ENCODE measurements around the gene ASB16.
A peak's percentile ranks its signal among the peaks of the same experiment; 100 is the strongest.

The ASB16 gene

GRCh38 chr17:44190481-44190880 lies 20.0 kb downstream of the ASB16 start:
- H3K27ac ChIP-seq (ENCODE audit: insufficient read depth, low read depth, low read length, poor library complexity, severe bottlenecking), result no peak overlapping the region
- H3K27me3 ChIP-seq (ENCODE audit: control insufficient read depth, insufficient read depth, low read length, poor library complexity, severe bottlenecking), result no peaks in the 10 kb centered on the region
- 93 to 94% methylated on average over 10 of the region's 10 CpGs for WGBS, 2 experiments
- H3K36me3 ChIP-seq (ENCODE audit: control insufficient read depth, insufficient read depth, low read length), result peaks cover 26% of the 10 kb centered on the region
- no peaks in the 10 kb centered on the region for H3K9me3 ChIP-seq (ENCODE audit: control insufficient read depth, low read length)
- H3K4me3 ChIP-seq (ENCODE audit: insufficient read depth, low read depth, low read length), result no peak overlapping the region
- no peaks in the 10 kb centered on the region for H3K4me1 ChIP-seq (ENCODE audit: control insufficient read depth, insufficient read depth, low read length)

- Histone ChIP-seq H3K4me1 (ENCODE audit: control insufficient read depth, insufficient read depth, low read length) (no peaks in the 10 kb centered on the region), H3K27me3 (ENCODE audit: control insufficient read depth, insufficient read depth, low read length, poor library complexity, severe bottlenecking) (no peaks in the 10 kb centered on the region), H3K27ac (ENCODE audit: insufficient read depth, low read depth, low read length, poor library complexity, severe bottlenecking) (no peak overlapping the region), H3K9me3 (ENCODE audit: control insufficient read depth, low read length) (no peaks in the 10 kb centered on the region), H3K36me3 (ENCODE audit: control insufficient read depth, insufficient read depth, low read length) (peaks cover 30% of the 10 kb centered on the region), H3K4me3 (ENCODE audit: insufficient read depth, low read depth, low read length) (no peak overlapping the region)
- 92 to 96% methylated on average over 5 of the region's 5 CpGs for WGBS, 2 experiments
Measured at GRCh38 chr17:44191369-44191768, 20.9 kb downstream of the ASB16 start.

- Histone ChIP-seq H3K27ac (ENCODE audit: insufficient read depth, low read depth, low read length, poor library complexity, severe bottlenecking) (no peak overlapping the region), H3K36me3 (ENCODE audit: control insufficient read depth, insufficient read depth, low read length) (peaks cover 33% of the 10 kb centered on the region)
Measured at GRCh38 chr17:44191941-44192496, 21.5 kb downstream of the ASB16 start.

GRCh38 chr17:44192750-44193149 lies 22.2 kb downstream of the ASB16 start:
- Histone ChIP-seq H3K4me1 (ENCODE audit: control insufficient read depth, insufficient read depth, low read length) (no peaks in the 10 kb centered on the region), H3K4me3 (ENCODE audit: insufficient read depth, low read depth, low read length) (no peak overlapping the region), H3K9me3 (ENCODE audit: control insufficient read depth, low read length) (no peaks in the 10 kb centered on the region), H3K36me3 (ENCODE audit: control insufficient read depth, insufficient read depth, low read length) (peaks cover 36% of the 10 kb centered on the region), H3K27ac (ENCODE audit: insufficient read depth, low read depth, low read length, poor library complexity, severe bottlenecking) (no peak overlapping the region), H3K27me3 (ENCODE audit: control insufficient read depth, insufficient read depth, low read length, poor library complexity, severe bottlenecking) (no peaks in the 10 kb centered on the region)
- WGBS, 2 experiments, result 93 to 95% methylated on average over 5 of the region's 5 CpGs

More at GRCh38 chr17:44191941-44192496, 21.5 kb downstream of the ASB16 start:
- Histone ChIP-seq H3K27me3 (ENCODE audit: control insufficient read depth, insufficient read depth, low read length, poor library complexity, severe bottlenecking) (no peaks in the 10 kb centered on the region), H3K4me3 (ENCODE audit: insufficient read depth, low read depth, low read length) (no peak overlapping the region), H3K4me1 (ENCODE audit: control insufficient read depth, insufficient read depth, low read length) (no peaks in the 10 kb centered on the region), H3K9me3 (ENCODE audit: control insufficient read depth, low read length) (no peaks in the 10 kb centered on the region)
- 67 to 87% methylated on average over 3 to 6 of the region's 7 CpGs for WGBS, 2 experiments

- H3K4me3 ChIP-seq (ENCODE audit: insufficient read depth, low read depth, low read length), result no peak overlapping the region
- peaks cover 5% of the 10 kb centered on the region for H3K4me1 ChIP-seq (ENCODE audit: control insufficient read depth, insufficient read depth, low read length)
- WGBS, 2 experiments, result 94 to 96% methylated on average over 14 of the region's 14 CpGs
- no peaks in the 10 kb centered on the region for H3K27me3 ChIP-seq (ENCODE audit: control insufficient read depth, insufficient read depth, low read length, poor library complexity, severe bottlenecking)
- no peak overlapping the region for H3K27ac ChIP-seq (ENCODE audit: insufficient read depth, low read depth, low read length, poor library complexity, severe bottlenecking)
- peaks cover 36% of the 10 kb centered on the region for H3K36me3 ChIP-seq (ENCODE audit: control insufficient read depth, insufficient read depth, low read length)
- no peaks in the 10 kb centered on the region for H3K9me3 ChIP-seq (ENCODE audit: control insufficient read depth, low read length)
Measured at GRCh38 chr17:44193326-44194084, 23.0 kb downstream of the ASB16 start.

- Histone ChIP-seq H3K36me3 (ENCODE audit: control insufficient read depth, insufficient read depth, low read length) (peaks cover 30% of the 10 kb centered on the region), H3K27me3 (ENCODE audit: control insufficient read depth, insufficient read depth, low read length, poor library complexity, severe bottlenecking) (no peaks in the 10 kb centered on the region), H3K27ac (ENCODE audit: insufficient read depth, low read depth, low read length, poor library complexity, severe bottlenecking) (no peak overlapping the region), H3K4me1 (ENCODE audit: control insufficient read depth, insufficient read depth, low read length) (peaks cover 5% of the 10 kb centered on the region), H3K9me3 (ENCODE audit: control insufficient read depth, low read length) (no peaks in the 10 kb centered on the region), H3K4me3 (ENCODE audit: insufficient read depth, low read depth, low read length) (no peak overlapping the region)
- WGBS, 2 experiments, result 95 to 96% methylated on average over 15 of the region's 15 CpGs
Measured at GRCh38 chr17:44197107-44197506, 26.6 kb downstream of the ASB16 start.

- H3K27me3 ChIP-seq (ENCODE audit: control insufficient read depth, insufficient read depth, low read length, poor library complexity, severe bottlenecking), result no peaks in the 10 kb centered on the region
- WGBS, 2 experiments, result 83 to 84% methylated on average over 11 of the region's 11 CpGs
- H3K9me3 ChIP-seq (ENCODE audit: control insufficient read depth, low read length), result no peaks in the 10 kb centered on the region
Measured at GRCh38 chr17:44197980-44198720, 27.6 kb downstream of the ASB16 start.

GRCh38 chr17:44198721-44199552 lies 28.4 kb downstream of the ASB16 start:
- peaks cover 25% of the 10 kb centered on the region for H3K36me3 ChIP-seq (ENCODE audit: control insufficient read depth, insufficient read depth, low read length)
- H3K27me3 ChIP-seq (ENCODE audit: control insufficient read depth, insufficient read depth, low read length, poor library complexity, severe bottlenecking), result no peaks in the 10 kb centered on the region
- peak overlapping the region; percentile 73 for H3K4me3 ChIP-seq (ENCODE audit: insufficient read depth, low read depth, low read length)
- no peaks in the 10 kb centered on the region for H3K9me3 ChIP-seq (ENCODE audit: control insufficient read depth, low read length)
- H3K4me1 ChIP-seq (ENCODE audit: control insufficient read depth, insufficient read depth, low read length), result peaks cover 5% of the 10 kb centered on the region
- WGBS, 2 experiments, result 0 to 1% methylated on average over 68 of the region's 68 CpGs
- peak overlapping the region; percentile 84 for H3K27ac ChIP-seq (ENCODE audit: insufficient read depth, low read depth, low read length, poor library complexity, severe bottlenecking)

More at GRCh38 chr17:44197980-44198720, 27.6 kb downstream of the ASB16 start:
- H3K4me1 ChIP-seq (ENCODE audit: control insufficient read depth, insufficient read depth, low read length), result peaks cover 5% of the 10 kb centered on the region
- H3K36me3 ChIP-seq (ENCODE audit: control insufficient read depth, insufficient read depth, low read length), result peaks cover 30% of the 10 kb centered on the region
- peak overlapping the region; percentile 73 for H3K4me3 ChIP-seq (ENCODE audit: insufficient read depth, low read depth, low read length)
- no peak overlapping the region for H3K27ac ChIP-seq (ENCODE audit: insufficient read depth, low read depth, low read length, poor library complexity, severe bottlenecking)

GRCh38 chr17:44199553-44200477 lies 29.3 kb downstream of the ASB16 start, which contains the start of gene ATXN7L3:
Gene ATXN7L3, minus strand, starts transcription at chr17:44199884. Its CDS starts 1,814 bp downstream, at chr17:44198070.
- 0% methylated on average over 123 to 125 of the region's 126 CpGs for WGBS, 2 experiments
- Histone ChIP-seq H3K27ac (ENCODE audit: insufficient read depth, low read depth, low read length, poor library complexity, severe bottlenecking) (peak within 1 kb of the TSS; percentile 85), H3K36me3 (ENCODE audit: control insufficient read depth, insufficient read depth, low read length) (peaks cover 16% of the 10 kb centered on the region), H3K4me3 (ENCODE audit: insufficient read depth, low read depth, low read length) (peak within 1 kb of the TSS; percentile 73), H3K9me3 (ENCODE audit: control insufficient read depth, low read length) (no peaks in the 10 kb centered on the region), H3K27me3 (ENCODE audit: control insufficient read depth, insufficient read depth, low read length, poor library complexity, severe bottlenecking) (no peaks in the 10 kb centered on the region), H3K4me1 (ENCODE audit: control insufficient read depth, insufficient read depth, low read length) (peaks cover 5% of the 10 kb centered on the region)
